HepG2 (cell line): ENCODE results near the gene NUDCD3. TPM values are rescaled to one million over a fixed set of nuclear protein-coding genes. Genes with fewer than 3 reads are reported as not detected.

Experiments
- CREB1 ChIP-seq, 2 experiments: fragments of 450-650 bp in 1 of 2; IDR thresholded peaks; 2 replicates each; pipeline ENCODE4 v1.6.1; 2016 to 2017; ENCODE audit warnings: control low read depth in 1 of 2, mild to moderate bottlenecking in 1 of 2, missing compliant biosample characterization in 1 of 2, missing genetic modification characterization in 1 of 2
- EP300 ChIP-seq, 3 experiments: sonication (generic) in 1 of 3; formaldehyde crosslinking in 1 of 3; IDR thresholded peaks; 2 replicates each; pipeline versions ENCODE4 v1.5.1 to v1.6.1; 2011 to 2020; ENCODE audit warnings: low read depth in 2 of 3, low read length in 2 of 3, borderline replicate concordance in 1 of 3, improper control_type of control experiment in 1 of 3, mild to moderate bottlenecking in 1 of 3, missing genetic modification reagents in 1 of 3, moderate library complexity in 1 of 3
- ETV5 ChIP-seq: IDR thresholded peaks from 2 replicates; pipeline ENCODE4 v1.6.1; 2018; ENCODE audit warnings: missing biosample characterization, missing genetic modification reagents, inconsistent platforms, borderline replicate concordance
- ETV6 ChIP-seq: sonication (generic); formaldehyde crosslinking; conservative IDR thresholded peaks from 2 replicates; pipeline ENCODE4 v1.4.0; 2020; ENCODE audit warnings: missing genetic modification reagents
- FOXA3 ChIP-seq: IDR thresholded peaks from 2 replicates; pipeline ENCODE4 v1.6.1; 2016; ENCODE audit warnings: missing genetic modification reagents, missing compliant biosample characterization
- FOXJ3 ChIP-seq: sonication (generic); formaldehyde crosslinking; IDR thresholded peaks from 2 replicates; pipeline ENCODE4 v1.4.0; 2020; ENCODE audit warnings: missing genetic modification reagents, mild to moderate bottlenecking, borderline replicate concordance
- FOXP1 ChIP-seq, 2 experiments: fragments of 450-650 bp in 1 of 2; IDR thresholded peaks; 2 replicates each; pipeline ENCODE4 v1.6.1; 2017 to 2018; ENCODE audit warnings: antibody characterized with exemption in 1 of 2
- KLF6 ChIP-seq: IDR thresholded peaks from 2 replicates; pipeline ENCODE4 v1.8.0; 2016; ENCODE audit warnings: missing biosample characterization, missing genetic modification reagents
- MEIS2 ChIP-seq: sonication (generic); formaldehyde crosslinking; IDR thresholded peaks from 2 replicates; pipeline ENCODE4 v1.9.0; 2021; ENCODE audit warnings: mild to moderate bottlenecking, missing genetic modification reagents
- NBN ChIP-seq: fragments of 450-650 bp; conservative IDR thresholded peaks from 2 replicates; pipeline ENCODE4 v1.6.1; 2017
- SATB2 ChIP-seq: sonication (generic); formaldehyde crosslinking; IDR thresholded peaks from 2 replicates; pipeline ENCODE4 v1.5.0; 2020; ENCODE audit warnings: missing genetic modification reagents
- SOX5 ChIP-seq: IDR thresholded peaks from 2 replicates; pipeline ENCODE4 v1.6.1; 2016; ENCODE audit warnings: borderline replicate concordance
- SRSF1 ChIP-seq: fragments of 200-400 bp; formaldehyde crosslinking; optimal IDR thresholded peaks from 2 replicates; pipeline ENCODE3; 2017; ENCODE audit warnings: mild to moderate bottlenecking, low read depth, low read length, moderate library complexity
- TP53 ChIP-seq: sonication (generic); formaldehyde crosslinking; conservative IDR thresholded peaks from 2 replicates; pipeline ENCODE4 v1.4.0; 2020; ENCODE audit warnings: missing genetic modification reagents
- ZBTB7A ChIP-seq: sonication (generic); formaldehyde crosslinking; IDR thresholded peaks from 2 replicates; pipeline ENCODE4 v1.8.0; 2022; ENCODE audit warnings: mild to moderate bottlenecking, missing genetic modification reagents
- ZC3H13 ChIP-seq: sonication (generic); formaldehyde crosslinking; IDR thresholded peaks from 2 replicates; pipeline ENCODE4 v1.8.1; 2023; ENCODE audit warnings: mild to moderate bottlenecking, missing genetic modification reagents, moderate library complexity
- ZNF225 ChIP-seq: sonication (generic); formaldehyde crosslinking; IDR thresholded peaks from 2 replicates; pipeline ENCODE4 v1.4.0; 2020; ENCODE audit warnings: mild to moderate bottlenecking, missing genetic modification reagents
- ZNF652 ChIP-seq: IDR thresholded peaks from 2 replicates; pipeline ENCODE4 v1.6.1; 2016; ENCODE audit warnings: low read depth, borderline replicate concordance
- ZNF841 ChIP-seq: sonication (generic); formaldehyde crosslinking; IDR thresholded peaks from 2 replicates; pipeline ENCODE4 v1.8.1; 2023; ENCODE audit warnings: missing genetic modification reagents, borderline replicate concordance
- polyA plus RNA-seq, 8 experiments: library from polyadenylated mRNA; depleted of rRNA in 3 of 8; stranded (reverse) in 7 of 8; unstranded in 1 of 8; fragments of >200 nt; fragmentation: Illumina TruSeq in 4 of 8; extraction: Trizol in 4 of 8; gene quantifications; 2 replicates each; pipeline versions ENCODE4 v1.2.1 to v1.2.3, GENCODE V29; 2011 to 2016; ENCODE audit warnings: low read depth in 4 of 8, missing spikeins in 1 of 8, mixed read lengths in 1 of 8; ENCODE audit not compliant: insufficient read depth in 1 of 8
- total RNA-seq, 5 experiments: library from RNA; depleted of rRNA; stranded (reverse); fragments of >200 nt; fragmentation: Illumina TruSeq; extraction: Trizol; gene quantifications; 2 replicates each; pipeline ENCODE4 v1.2.3, GENCODE V29; 2016; ENCODE audit warnings: low read depth in 1 of 5
- TF ChIP-seq, protein P1 (sequence below): sonication (generic); formaldehyde crosslinking; IDR thresholded peaks from 2 replicates; pipeline ENCODE4 v1.4.0; 2020; ENCODE audit warnings: missing genetic modification reagents
- TF ChIP-seq, protein P2 (sequence below): sonication (generic); formaldehyde crosslinking; IDR thresholded peaks from 2 replicates; pipeline ENCODE4; 2020; ENCODE audit warnings: missing genetic modification reagents, mild to moderate bottlenecking, borderline replicate concordance
- TF ChIP-seq, protein P3 (sequence below): sonication (generic); formaldehyde crosslinking; conservative IDR thresholded peaks from 2 replicates; pipeline ENCODE4 v1.8.0; 2022; ENCODE audit warnings: mild to moderate bottlenecking, moderate library complexity, missing genetic modification reagents
- TF ChIP-seq, protein P4 (sequence below): IDR thresholded peaks from 2 replicates; pipeline ENCODE4 v1.6.1; 2016; ENCODE audit warnings: mild to moderate bottlenecking

The NUDCD3 gene
- total and polyA plus RNA-seq, 2 of the 13 experiments (the other 11 are each of a cell fraction or from before 2014, with no cell fraction given) = 20.8 to 49.9 TPM

DNA sequence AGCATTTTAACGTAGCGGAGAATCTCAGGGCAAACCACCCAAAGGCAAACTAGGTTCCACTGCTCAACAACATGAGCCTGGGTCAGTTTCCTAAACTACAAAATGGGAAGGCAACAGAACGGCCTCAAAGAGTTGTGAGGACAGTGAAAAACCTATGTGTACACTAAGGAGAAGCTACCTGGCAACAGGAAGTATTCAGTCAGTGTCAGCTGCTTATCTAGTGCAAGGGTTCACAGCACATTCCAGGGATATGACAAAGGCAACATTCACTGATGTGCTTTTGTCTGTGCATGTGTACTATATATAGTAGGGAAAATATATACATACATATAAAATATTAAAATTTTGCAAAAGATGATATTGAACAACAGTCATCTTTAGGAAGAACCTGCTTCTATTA lies 17.2 kb downstream of the NUDCD3 start (continued):
- TF ChIP-seq, protein P1, sequence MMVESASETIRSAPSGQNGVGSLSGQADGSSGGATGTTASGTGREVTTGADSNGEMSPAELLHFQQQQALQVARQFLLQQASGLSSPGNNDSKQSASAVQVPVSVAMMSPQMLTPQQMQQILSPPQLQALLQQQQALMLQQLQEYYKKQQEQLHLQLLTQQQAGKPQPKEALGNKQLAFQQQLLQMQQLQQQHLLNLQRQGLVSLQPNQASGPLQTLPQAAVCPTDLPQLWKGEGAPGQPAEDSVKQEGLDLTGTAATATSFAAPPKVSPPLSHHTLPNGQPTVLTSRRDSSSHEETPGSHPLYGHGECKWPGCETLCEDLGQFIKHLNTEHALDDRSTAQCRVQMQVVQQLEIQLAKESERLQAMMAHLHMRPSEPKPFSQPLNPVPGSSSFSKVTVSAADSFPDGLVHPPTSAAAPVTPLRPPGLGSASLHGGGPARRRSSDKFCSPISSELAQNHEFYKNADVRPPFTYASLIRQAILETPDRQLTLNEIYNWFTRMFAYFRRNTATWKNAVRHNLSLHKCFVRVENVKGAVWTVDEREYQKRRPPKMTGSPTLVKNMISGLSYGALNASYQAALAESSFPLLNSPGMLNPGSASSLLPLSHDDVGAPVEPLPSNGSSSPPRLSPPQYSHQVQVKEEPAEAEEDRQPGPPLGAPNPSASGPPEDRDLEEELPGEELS (CRISPR knock-in tag) = peak; percentile 95
- TF ChIP-seq, protein P2, sequence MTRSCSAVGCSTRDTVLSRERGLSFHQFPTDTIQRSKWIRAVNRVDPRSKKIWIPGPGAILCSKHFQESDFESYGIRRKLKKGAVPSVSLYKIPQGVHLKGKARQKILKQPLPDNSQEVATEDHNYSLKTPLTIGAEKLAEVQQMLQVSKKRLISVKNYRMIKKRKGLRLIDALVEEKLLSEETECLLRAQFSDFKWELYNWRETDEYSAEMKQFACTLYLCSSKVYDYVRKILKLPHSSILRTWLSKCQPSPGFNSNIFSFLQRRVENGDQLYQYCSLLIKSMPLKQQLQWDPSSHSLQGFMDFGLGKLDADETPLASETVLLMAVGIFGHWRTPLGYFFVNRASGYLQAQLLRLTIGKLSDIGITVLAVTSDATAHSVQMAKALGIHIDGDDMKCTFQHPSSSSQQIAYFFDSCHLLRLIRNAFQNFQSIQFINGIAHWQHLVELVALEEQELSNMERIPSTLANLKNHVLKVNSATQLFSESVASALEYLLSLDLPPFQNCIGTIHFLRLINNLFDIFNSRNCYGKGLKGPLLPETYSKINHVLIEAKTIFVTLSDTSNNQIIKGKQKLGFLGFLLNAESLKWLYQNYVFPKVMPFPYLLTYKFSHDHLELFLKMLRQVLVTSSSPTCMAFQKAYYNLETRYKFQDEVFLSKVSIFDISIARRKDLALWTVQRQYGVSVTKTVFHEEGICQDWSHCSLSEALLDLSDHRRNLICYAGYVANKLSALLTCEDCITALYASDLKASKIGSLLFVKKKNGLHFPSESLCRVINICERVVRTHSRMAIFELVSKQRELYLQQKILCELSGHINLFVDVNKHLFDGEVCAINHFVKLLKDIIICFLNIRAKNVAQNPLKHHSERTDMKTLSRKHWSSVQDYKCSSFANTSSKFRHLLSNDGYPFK (CRISPR knock-in tag) = no peak
- TF ChIP-seq NBN (no peak), MEIS2 (CRISPR knock-in tag) (peak; percentile 99), FOXA3 (CRISPR knock-in tag) (peak; percentile 92), ZNF225 (CRISPR knock-in tag) (no peak), ETV6 (no peak), FOXJ3 (CRISPR knock-in tag) (peak; percentile 69; the same call in 1 of the 2 replicates), CREB1 (IDR thresholded peaks at IDR 0.05) (no peak), CREB1 (CRISPR knock-in tag; IDR thresholded peaks at IDR 0.05) (no peak), SOX5 (CRISPR knock-in tag) (peak; percentile 90), SATB2 (no peak), ETV5 (peak; percentile 98), ZC3H13 (no peak), KLF6 (CRISPR knock-in tag) (no peak), ZNF652 (CRISPR knock-in tag) (0 out of 2 replicates have a peak, but pooled peaks have one; percentile 26), ZNF841 (CRISPR knock-in tag) (no peak), TP53 (no peak), ZBTB7A (CRISPR knock-in tag) (no peak), SRSF1 (no peak), FOXP1 (IDR thresholded peaks at IDR 0.05) (no peak), FOXP1 (CRISPR knock-in tag; IDR thresholded peaks at IDR 0.05) (peak; percentile 93), EP300 (IDR thresholded peaks at IDR 0.05; ENCODE audit: low read depth in 2 of 2, low read length in 2 of 2) (peak in 1 of 2 experiments; percentile 81; a peak in 2 of 4 replicates), EP300 (CRISPR knock-in tag; IDR thresholded peaks at IDR 0.05; ENCODE audit: borderline replicate concordance) (peak; percentile 86)
- TF ChIP-seq, protein P3, sequence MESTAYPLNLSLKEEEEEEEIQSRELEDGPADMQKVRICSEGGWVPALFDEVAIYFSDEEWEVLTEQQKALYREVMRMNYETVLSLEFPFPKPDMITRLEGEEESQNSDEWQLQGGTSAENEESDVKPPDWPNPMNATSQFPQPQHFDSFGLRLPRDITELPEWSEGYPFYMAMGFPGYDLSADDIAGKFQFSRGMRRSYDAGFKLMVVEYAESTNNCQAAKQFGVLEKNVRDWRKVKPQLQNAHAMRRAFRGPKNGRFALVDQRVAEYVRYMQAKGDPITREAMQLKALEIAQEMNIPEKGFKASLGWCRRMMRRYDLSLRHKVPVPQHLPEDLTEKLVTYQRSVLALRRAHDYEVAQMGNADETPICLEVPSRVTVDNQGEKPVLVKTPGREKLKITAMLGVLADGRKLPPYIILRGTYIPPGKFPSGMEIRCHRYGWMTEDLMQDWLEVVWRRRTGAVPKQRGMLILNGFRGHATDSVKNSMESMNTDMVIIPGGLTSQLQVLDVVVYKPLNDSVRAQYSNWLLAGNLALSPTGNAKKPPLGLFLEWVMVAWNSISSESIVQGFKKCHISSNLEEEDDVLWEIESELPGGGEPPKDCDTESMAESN (CRISPR knock-in tag) = no peak
- TF ChIP-seq, protein P4, sequence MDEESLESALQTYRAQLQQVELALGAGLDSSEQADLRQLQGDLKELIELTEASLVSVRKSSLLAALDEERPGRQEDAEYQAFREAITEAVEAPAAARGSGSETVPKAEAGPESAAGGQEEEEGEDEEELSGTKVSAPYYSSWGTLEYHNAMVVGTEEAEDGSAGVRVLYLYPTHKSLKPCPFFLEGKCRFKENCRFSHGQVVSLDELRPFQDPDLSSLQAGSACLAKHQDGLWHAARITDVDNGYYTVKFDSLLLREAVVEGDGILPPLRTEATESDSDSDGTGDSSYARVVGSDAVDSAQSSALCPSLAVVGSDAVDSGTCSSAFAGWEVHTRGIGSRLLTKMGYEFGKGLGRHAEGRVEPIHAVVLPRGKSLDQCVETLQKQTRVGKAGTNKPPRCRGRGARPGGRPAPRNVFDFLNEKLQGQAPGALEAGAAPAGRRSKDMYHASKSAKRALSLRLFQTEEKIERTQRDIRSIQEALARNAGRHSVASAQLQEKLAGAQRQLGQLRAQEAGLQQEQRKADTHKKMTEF (CRISPR knock-in tag) = 0 out of 2 replicates have a peak, but pooled peaks have one; percentile 50
